Measurements from ENCODE around the gene SLC38A8. TPM values are rescaled to one million over a fixed set of nuclear protein-coding genes. Genes with fewer than 3 reads are reported as not detected.

SLC38A8 gene
- total RNA-seq, 4 donors from 2014 or later, result not detected

DNA sequence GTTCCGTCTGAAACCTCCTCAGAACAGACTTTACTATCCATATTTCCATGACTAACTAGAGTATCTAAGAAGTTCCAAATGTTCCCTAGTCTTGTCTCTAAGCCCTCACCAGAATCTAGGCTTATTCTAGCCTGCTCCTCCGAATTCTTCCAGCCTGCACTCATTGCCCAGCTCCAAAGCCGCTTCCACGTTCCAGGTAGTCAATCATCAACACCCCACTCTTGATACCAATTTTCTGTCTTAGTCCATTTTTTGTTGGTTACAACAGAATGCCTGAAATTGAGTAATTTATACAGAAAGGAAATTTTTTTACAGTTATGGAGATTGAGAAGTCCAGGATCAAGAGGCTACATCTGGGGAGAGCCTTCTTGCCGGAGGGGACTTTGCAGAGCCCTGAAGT, 21.1 kb downstream of the SLC38A8 start:
- Histone ChIP-seq H3K36me3 (no peaks in the 10 kb centered on the region), H3K9me3 (peaks cover 0 to 5% (median 0%) of the 10 kb centered on the region in 4 donors), H3K27me3 (no peaks in the 10 kb centered on the region), H3K27ac (no peak overlapping the region), H3K4me1 (no peaks in the 10 kb centered on the region), H3K4me3 (no peak overlapping the region)
- TF ChIP-seq, protein P1, sequence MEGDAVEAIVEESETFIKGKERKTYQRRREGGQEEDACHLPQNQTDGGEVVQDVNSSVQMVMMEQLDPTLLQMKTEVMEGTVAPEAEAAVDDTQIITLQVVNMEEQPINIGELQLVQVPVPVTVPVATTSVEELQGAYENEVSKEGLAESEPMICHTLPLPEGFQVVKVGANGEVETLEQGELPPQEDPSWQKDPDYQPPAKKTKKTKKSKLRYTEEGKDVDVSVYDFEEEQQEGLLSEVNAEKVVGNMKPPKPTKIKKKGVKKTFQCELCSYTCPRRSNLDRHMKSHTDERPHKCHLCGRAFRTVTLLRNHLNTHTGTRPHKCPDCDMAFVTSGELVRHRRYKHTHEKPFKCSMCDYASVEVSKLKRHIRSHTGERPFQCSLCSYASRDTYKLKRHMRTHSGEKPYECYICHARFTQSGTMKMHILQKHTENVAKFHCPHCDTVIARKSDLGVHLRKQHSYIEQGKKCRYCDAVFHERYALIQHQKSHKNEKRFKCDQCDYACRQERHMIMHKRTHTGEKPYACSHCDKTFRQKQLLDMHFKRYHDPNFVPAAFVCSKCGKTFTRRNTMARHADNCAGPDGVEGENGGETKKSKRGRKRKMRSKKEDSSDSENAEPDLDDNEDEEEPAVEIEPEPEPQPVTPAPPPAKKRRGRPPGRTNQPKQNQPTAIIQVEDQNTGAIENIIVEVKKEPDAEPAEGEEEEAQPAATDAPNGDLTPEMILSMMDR (IDR thresholded peaks at IDR 0.05), result no peak
- TF ChIP-seq POLR2A (IDR thresholded peaks at IDR 0.05), result no peak
- DNase-seq, result no peak

DNA sequence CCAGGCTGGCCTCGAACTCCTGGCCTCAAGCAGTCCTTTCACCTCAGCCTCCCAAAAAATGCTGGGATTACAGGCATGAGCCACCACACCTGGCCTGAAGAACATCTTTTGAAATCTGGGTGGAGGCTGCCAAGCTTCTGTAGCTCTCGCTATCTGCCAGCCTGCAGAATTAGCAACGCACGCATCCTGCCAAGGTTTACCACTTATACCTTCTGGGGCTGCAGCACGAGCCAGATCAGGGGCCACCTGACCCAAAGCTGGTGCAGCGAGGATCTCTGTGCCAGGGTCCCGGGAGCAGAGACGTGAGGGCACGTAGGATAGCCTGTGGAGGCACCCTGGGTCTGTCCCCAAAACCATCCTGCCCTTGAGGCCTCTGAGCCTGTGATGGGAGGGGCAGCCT, 22.2 kb downstream of the SLC38A8 start:
- Histone ChIP-seq H3K4me3 (no peak overlapping the region), H3K27me3 (no peaks in the 10 kb centered on the region), H3K9me3 (peaks cover 0 to 5% (median 0%) of the 10 kb centered on the region in 4 donors), H3K36me3 (no peaks in the 10 kb centered on the region), H3K27ac (no peak overlapping the region), H3K4me1 (no peaks in the 10 kb centered on the region)
- no peak for DNase-seq
- no peak for TF ChIP-seq POLR2A (IDR thresholded peaks at IDR 0.05)
- TF ChIP-seq, protein P1 (IDR thresholded peaks at IDR 0.05), result no peak

DNA sequence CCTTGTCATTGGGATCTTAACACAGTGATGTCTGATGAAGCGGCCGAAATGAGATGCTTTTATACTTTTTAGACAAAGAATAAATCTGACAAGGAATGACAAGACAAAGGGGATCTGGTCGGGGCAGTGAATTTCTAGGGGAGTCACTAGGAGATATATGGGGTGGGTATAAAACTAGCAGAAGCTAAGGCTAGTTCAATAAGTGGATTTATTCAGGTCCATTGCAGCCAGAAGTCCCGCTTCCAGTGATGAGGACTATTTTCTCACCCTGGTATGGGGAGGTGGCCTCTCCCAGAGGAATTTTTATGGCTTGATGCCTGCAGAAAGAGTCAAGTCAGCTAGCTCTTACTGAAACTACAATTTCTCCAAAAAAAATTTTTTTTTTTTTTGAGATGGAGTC, 23.9 kb downstream of the SLC38A8 start:
- DNase-seq, result no peak
- Histone ChIP-seq H3K36me3 (no peaks in the 10 kb centered on the region), H3K4me1 (no peaks in the 10 kb centered on the region), H3K4me3 (no peak overlapping the region), H3K27ac (no peak overlapping the region), H3K9me3 (peaks cover 0 to 5% (median 0%) of the 10 kb centered on the region in 4 donors), H3K27me3 (no peaks in the 10 kb centered on the region)
- TF ChIP-seq, protein P1 (IDR thresholded peaks at IDR 0.05), result no peak
- no peak for TF ChIP-seq POLR2A (IDR thresholded peaks at IDR 0.05)

DNA sequence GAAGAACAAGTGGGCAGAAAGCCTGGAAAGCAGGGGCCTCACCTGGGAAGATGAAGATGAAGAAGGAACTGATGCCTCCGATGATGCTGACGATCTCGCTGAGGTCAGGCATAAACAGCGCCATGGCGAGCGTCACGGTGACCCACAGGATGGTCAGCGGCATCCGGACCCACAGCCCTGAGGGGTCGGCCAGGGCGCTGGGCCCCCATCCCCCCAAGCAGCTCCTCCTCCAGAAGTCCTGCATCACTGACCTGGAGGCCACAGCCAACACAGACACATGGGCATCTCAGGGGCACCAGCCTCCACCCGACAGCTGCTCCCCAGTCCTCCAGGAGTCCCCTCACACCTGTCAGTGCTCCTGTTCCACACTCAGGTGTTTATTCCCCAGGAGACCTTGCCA, 26.1 kb downstream of the SLC38A8 start:
- DNase-seq, result no peak
- H3K27ac ChIP-seq, result no peak overlapping the region
- peaks cover 0 to under 1% (median 0%) of the 10 kb centered on the region in 4 donors for H3K9me3 ChIP-seq
- TF ChIP-seq, protein P1 (IDR thresholded peaks at IDR 0.05), result no peak
- TF ChIP-seq POLR2A (IDR thresholded peaks at IDR 0.05), result no peak
- no peak overlapping the region for H3K4me3 ChIP-seq
- no peaks in the 10 kb centered on the region for H3K36me3 ChIP-seq
- no peaks in the 10 kb centered on the region for H3K4me1 ChIP-seq
- no peaks in the 10 kb centered on the region for H3K27me3 ChIP-seq

DNA sequence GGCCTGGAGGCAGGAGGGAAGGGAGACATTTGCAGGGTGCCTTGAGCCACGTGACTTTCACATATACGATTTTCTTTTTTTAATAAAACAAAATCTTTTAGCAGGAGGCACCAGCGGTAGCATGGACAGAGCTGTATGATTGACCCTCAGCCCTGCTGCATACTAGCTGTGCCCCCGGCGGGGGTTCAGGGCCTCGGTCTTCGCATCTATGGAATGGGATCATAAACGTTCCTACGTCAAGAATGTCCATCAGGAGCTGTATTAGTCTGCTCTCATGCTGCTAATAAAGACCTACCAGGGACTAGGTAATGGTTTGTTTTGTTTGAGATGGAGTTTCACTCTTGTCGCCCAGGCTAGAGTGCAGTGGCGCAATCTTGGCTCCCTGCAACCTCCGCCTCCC, 27.2 kb downstream of the SLC38A8 start:
- Histone ChIP-seq H3K27me3 (no peaks in the 10 kb centered on the region), H3K27ac (no peak overlapping the region), H3K4me3 (no peak overlapping the region), H3K36me3 (no peaks in the 10 kb centered on the region), H3K9me3 (no peaks in the 10 kb centered on the region), H3K4me1 (no peaks in the 10 kb centered on the region)
- no peak for TF ChIP-seq POLR2A (IDR thresholded peaks at IDR 0.05)
- TF ChIP-seq, protein P1 (IDR thresholded peaks at IDR 0.05), result no peak
- DNase-seq, result no peak

Measured in Peyer's patch (tissue), 4 donors.